Chondrocyte (in vitro differentiated cells): Measurements from ENCODE around the gene HPCA. TPM values are rescaled to one million over a fixed set of nuclear protein-coding genes. Genes with fewer than 3 reads are reported as not detected.
"Not testable (repeated sequence)": the region's sequence is repeated elsewhere in the genome, so short reads cannot be mapped to it uniquely, and the experiment has no call there.

ENCODE experiments used
- DNase-seq: peaks from one replicate; pipeline ENCODE4 v3.0.0; 2021; ENCODE audit warnings: mixed read lengths, low spot score
- H3K27ac Mint-ChIP-seq: one replicate; pipeline ENCODE4 v1.8.0; 2021; ENCODE audit warnings: mild to moderate bottlenecking, moderate library complexity, mixed read lengths; ENCODE audit not compliant: unreplicated experiment
- H3K27me3 Mint-ChIP-seq: 2 replicates; pipeline ENCODE4 v1.8.0; 2021; ENCODE audit warnings: low read depth, mixed read lengths
- H3K36me3 Mint-ChIP-seq: 2 replicates; pipeline ENCODE4 v1.8.0; 2021; ENCODE audit warnings: low read depth, mixed read lengths
- H3K4me1 Mint-ChIP-seq: 2 replicates; pipeline ENCODE4 v1.8.0; 2021; ENCODE audit warnings: low read depth, mild to moderate bottlenecking, mixed read lengths
- H3K4me3 Mint-ChIP-seq: one replicate; pipeline ENCODE4 v1.8.0; 2021; ENCODE audit warnings: mild to moderate bottlenecking, moderate library complexity, mixed read lengths; ENCODE audit not compliant: unreplicated experiment
- H3K9me3 Mint-ChIP-seq: 2 replicates; pipeline ENCODE4 v1.8.0; 2021; ENCODE audit warnings: low read depth, mixed read lengths
- total RNA-seq: library from RNA; stranded (reverse); gene quantifications from 3 replicates; pipeline ENCODE4 v1.2.1, GENCODE V29; 2021
- TF ChIP-seq, protein P1 (sequence below): fragments of 200-600 bp; sonication (generic); IDR thresholded peaks from 2 replicates; pipeline ENCODE4 v1.5.0; 2021; ENCODE audit warnings: antibody characterized with exemption, mild to moderate bottlenecking, moderate library complexity

The HPCA gene
- total RNA-seq, 1 donor from 2014 or later = not detected

DNA sequence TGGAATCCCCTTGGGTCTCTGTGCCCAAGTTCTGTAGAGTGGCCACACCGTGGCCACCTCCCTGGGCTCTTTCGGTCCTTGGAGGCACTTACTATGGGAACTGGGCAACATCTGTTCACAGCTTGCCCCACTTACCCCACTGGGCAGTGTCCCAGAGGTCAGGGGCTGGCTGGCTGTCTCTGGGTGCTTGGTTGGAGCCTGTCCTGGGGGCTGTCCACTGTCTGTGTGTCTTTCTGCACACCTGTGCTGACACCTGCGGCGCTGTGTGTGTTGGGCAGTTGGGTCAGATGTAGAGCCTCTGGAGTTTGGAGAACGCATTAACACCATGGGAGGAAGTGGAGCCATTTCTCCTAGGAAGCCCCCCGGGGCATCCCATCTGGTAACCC lies 16.2 kb downstream of the HPCA start:
- Mint-ChIP-seq H3K4me3 (peak overlapping the region; percentile 50), H3K36me3 (no peaks in the 10 kb centered on the region), H3K4me1 (peaks cover 11% of the 10 kb centered on the region), H3K27me3 (no peaks in the 10 kb centered on the region), H3K27ac (no peak overlapping the region), H3K9me3 (no peaks in the 10 kb centered on the region)
- TF ChIP-seq, protein P1, sequence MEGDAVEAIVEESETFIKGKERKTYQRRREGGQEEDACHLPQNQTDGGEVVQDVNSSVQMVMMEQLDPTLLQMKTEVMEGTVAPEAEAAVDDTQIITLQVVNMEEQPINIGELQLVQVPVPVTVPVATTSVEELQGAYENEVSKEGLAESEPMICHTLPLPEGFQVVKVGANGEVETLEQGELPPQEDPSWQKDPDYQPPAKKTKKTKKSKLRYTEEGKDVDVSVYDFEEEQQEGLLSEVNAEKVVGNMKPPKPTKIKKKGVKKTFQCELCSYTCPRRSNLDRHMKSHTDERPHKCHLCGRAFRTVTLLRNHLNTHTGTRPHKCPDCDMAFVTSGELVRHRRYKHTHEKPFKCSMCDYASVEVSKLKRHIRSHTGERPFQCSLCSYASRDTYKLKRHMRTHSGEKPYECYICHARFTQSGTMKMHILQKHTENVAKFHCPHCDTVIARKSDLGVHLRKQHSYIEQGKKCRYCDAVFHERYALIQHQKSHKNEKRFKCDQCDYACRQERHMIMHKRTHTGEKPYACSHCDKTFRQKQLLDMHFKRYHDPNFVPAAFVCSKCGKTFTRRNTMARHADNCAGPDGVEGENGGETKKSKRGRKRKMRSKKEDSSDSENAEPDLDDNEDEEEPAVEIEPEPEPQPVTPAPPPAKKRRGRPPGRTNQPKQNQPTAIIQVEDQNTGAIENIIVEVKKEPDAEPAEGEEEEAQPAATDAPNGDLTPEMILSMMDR = no peak
- DNase-seq = peak; percentile 72

DNA sequence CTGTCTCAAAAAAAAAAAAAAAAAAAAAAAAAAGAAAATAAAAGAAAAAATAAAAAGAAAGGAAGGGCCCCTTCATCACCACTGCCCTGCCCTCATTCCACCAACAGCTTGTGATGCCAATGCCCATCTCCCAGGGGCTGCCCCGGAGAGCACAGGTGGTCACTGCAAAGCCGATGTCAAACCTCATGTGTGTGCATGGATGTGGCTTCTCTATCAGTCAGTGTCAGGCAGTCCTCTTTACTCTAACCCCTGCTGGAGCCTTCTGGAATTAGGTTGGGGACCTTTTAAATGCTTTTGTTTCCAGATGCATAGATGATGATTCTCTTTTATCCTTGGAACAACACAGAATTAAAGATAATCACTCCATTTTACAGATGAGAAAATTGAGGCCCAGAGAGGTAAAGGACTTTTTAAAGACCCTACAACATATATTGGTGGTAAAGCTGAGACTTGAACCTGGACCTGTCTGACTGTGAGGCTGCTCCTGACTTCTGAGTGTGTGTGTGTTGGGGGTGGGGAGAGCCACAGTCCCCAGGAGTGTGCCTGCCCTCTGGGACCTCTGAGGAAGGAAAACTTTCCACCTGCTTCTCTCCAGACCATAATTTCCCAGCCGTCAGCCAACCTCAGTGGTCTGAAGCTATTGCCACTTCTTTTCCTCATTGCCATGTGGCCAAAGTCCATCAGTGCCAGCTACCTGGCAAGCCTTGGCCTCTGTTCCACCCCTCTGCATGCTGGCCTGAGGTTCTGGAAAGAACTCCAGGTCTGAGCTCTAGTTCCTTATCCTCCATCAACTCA lies 17.9 kb downstream of the HPCA start:
- H3K36me3 Mint-ChIP-seq = no peaks in the 10 kb centered on the region
- H3K27ac Mint-ChIP-seq = no peak overlapping the region
- TF ChIP-seq, protein P1 = no peak
- no peaks in the 10 kb centered on the region for H3K9me3 Mint-ChIP-seq
- H3K27me3 Mint-ChIP-seq = no peaks in the 10 kb centered on the region
- no peak overlapping the region for H3K4me3 Mint-ChIP-seq
- DNase-seq = peak; percentile 38
- peaks cover 11% of the 10 kb centered on the region for H3K4me1 Mint-ChIP-seq

DNA sequence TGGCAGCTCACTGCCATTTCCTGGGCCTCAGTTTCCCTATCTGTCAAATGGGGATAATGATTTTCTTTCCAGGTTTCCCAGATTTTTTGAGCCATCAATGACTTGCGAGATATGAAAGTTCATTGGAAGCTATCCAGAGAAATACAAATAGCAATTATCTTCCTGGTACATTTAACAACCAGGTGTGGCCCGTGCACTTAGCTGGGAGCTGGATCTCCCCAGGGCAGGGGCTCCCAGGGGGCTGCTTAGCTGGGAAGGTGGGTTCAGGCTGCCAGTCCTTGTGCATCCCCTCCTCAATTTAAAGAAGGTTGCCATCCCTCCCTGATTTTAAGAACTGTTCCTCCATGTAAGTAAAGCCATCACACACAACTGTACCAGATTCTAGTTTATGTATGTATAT lies 18.5 kb downstream of the HPCA start:
- DNase-seq = no peak
- Mint-ChIP-seq H3K27me3 (no peaks in the 10 kb centered on the region), H3K4me3 (no peak overlapping the region), H3K27ac (no peak overlapping the region), H3K36me3 (no peaks in the 10 kb centered on the region), H3K4me1 (peaks cover 11% of the 10 kb centered on the region), H3K9me3 (no peaks in the 10 kb centered on the region)
- TF ChIP-seq, protein P1 = no peak

DNA sequence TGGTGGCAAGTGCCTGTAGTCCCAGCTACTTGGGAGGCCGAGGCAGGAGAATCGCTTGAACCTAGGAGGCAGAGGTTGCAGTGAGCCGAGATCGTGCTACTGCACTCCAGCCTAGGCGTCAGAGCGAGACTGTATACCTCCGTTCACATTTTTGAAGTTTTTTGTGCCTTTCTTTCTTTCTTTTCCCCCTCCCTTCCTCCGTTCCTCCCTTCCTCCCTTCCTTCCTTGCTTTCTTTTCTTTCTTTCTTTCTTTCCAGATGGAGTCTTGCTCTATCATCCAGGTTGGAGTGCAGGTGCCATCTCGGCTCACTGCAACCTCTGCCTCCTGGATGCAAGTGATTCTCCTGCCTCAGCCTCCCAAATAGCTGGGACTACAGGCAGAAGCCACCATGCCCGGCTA lies 19.3 kb downstream of the HPCA start:
- not testable (repeated sequence) for H3K36me3 Mint-ChIP-seq, H3K4me1 Mint-ChIP-seq, H3K4me3 Mint-ChIP-seq, H3K27ac Mint-ChIP-seq, H3K9me3 Mint-ChIP-seq, DNase-seq, H3K27me3 Mint-ChIP-seq

DNA sequence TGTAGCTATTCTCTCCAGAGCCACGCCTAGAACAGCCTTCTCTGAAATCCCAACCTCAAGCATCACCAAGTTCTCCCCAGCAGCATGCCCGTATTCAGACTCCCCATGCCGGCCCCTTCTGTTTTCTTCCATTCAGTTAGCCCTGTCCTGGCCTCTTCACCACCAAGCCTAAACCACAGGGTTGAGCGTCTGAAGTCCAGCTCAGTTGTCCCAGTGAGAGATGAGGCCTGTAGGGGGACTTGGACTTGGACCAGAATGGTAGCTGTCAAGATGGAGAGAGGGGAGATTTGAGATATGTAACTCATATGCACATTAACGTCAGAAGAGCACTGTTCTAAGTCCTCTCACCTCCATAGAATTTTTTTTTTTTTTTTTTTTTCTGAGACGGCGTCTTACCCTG lies 20.4 kb downstream of the HPCA start:
- Mint-ChIP-seq H3K36me3 (peaks cover 2% of the 10 kb centered on the region), H3K27ac (no peak overlapping the region), H3K9me3 (peaks cover 4% of the 10 kb centered on the region), H3K4me1 (peaks cover 4% of the 10 kb centered on the region), H3K4me3 (no peak overlapping the region), H3K27me3 (no peaks in the 10 kb centered on the region)
- DNase-seq = peak; percentile 15
- TF ChIP-seq, protein P1 = no peak

DNA sequence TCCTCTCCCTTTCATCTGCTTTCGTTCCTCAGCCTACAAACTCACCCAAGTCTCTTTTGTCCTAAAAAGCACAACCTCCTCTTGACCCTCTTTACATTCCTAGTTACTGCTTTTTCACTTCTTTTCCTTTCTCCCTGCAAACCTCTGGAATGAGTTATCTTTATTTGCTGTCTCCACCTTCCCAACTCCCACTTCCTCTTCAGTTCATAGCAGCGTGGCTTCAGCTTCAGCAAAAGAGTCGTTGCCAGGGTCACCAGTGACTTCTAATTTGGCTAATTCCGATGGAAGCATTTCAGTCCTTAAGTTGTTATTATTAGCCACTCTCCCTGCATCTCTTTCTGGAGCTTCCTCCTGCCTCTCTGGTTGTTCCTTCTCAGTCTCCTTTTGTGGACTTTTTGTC lies 21.1 kb downstream of the HPCA start:
- H3K4me3 Mint-ChIP-seq = no peak overlapping the region
- H3K9me3 Mint-ChIP-seq = peaks cover 4% of the 10 kb centered on the region
- no peaks in the 10 kb centered on the region for H3K27me3 Mint-ChIP-seq
- TF ChIP-seq, protein P1 = no peak
- no peak for DNase-seq
- H3K4me1 Mint-ChIP-seq = no peaks in the 10 kb centered on the region
- peaks cover 2% of the 10 kb centered on the region for H3K36me3 Mint-ChIP-seq
- no peak overlapping the region for H3K27ac Mint-ChIP-seq
